Adrenal gland (tissue), 5 donors: ENCODE data around the gene MBD3.

Experiments used
- CTCF ChIP-seq, 6 experiments: fragments of 450-650 bp in 4 of 6; fragments of 200-600 bp in 2 of 6; sonication (generic) in 1 of 6; IDR thresholded peaks; 1 replicate in 5 of 6; 2 replicates in 1 of 6; pipeline versions ENCODE4 v1.5.1 to v1.8.0; 2016 to 2021; ENCODE audit warnings: antibody characterized with exemption in 6 of 6, mild to moderate bottlenecking in 2 of 6, moderate library complexity in 1 of 6
- POLR2A ChIP-seq, 2 donors: fragments of 450-650 bp; IDR thresholded peaks; one replicate each; pipeline ENCODE4 v1.6.1; 2017; ENCODE audit warnings: antibody characterized with exemption in 2 of 2, mild to moderate bottlenecking in 2 of 2, moderate library complexity in 1 of 2
- donor health status: DM: no; HTN: no; CAD: no.

GRCh38 chr19:1568320-1569019, 24.2 kb downstream of the MBD3 start, which contains the start of gene MEX3D:
- no peak for TF ChIP-seq CTCF (IDR thresholded peaks at IDR 0.05)
- TF ChIP-seq POLR2A (IDR thresholded peaks at IDR 0.05): no peak
